Psoas muscle (tissue), 8 donors: Measurements from ENCODE around the gene ARAP3. TPM values are rescaled to one million over a fixed set of nuclear protein-coding genes. Genes with fewer than 3 reads are reported as not detected.

ENCODE experiments used
- ATAC-seq, 4 donors: fragments of 200-7000 bp; cut with Tn5 transposase; one replicate each; pipeline ENCODE4 v1.9.1; 2020; ENCODE audit warnings: moderate library complexity in 3 of 4, mild to moderate bottlenecking in 2 of 4
- DNase-seq, 2 donors: peaks; one replicate each; pipeline ENCODE4 v3.0.0-alpha.2; 2020
- H3K27ac ChIP-seq: fragments of 200-600 bp; one replicate; pipeline ENCODE4 v1.8.0; 2022
- H3K27me3 ChIP-seq, 3 donors: fragments of 200-600 bp in 1 of 3; one replicate each; pipeline versions ENCODE4 v1.6.1 to v1.8.0; 2013 to 2022; ENCODE audit warnings: low read length in 2 of 3, mild to moderate bottlenecking in 2 of 3, moderate library complexity in 1 of 3; ENCODE audit not compliant: insufficient read depth in 3 of 3
- H3K36me3 ChIP-seq, 2 donors: fragments of 200-600 bp in 1 of 2; one replicate each; pipeline versions ENCODE4 v1.6.1 to v1.8.0; 2013 to 2022; ENCODE audit warnings: low read depth in 1 of 2, mild to moderate bottlenecking in 1 of 2, moderate library complexity in 1 of 2; ENCODE audit not compliant: insufficient read depth in 1 of 2
- H3K4me1 ChIP-seq: fragments of 200-600 bp; one replicate; pipeline ENCODE4 v1.8.0; 2022
- H3K4me3 ChIP-seq: fragments of 200-600 bp; one replicate; pipeline ENCODE4 v1.8.0; 2022; ENCODE audit warnings: mild to moderate bottlenecking
- H3K9me3 ChIP-seq: fragments of 200-600 bp; one replicate; pipeline ENCODE4 v1.8.0; 2022
- WGBS, 3 donors: extraction: QIAGEN DNeasy Blood & Tissue Kit; methylation state at CpG; one replicate each; pipeline versions ENCODE4 v1.1.6 to v1.1.7; 2013; 5-methylcytosine and 5-hydroxymethylcytosine counted together
- intact Hi-C, 2 donors: fragments of 100-400 bp; cut with DNase I; formaldehyde crosslinking; loops; one replicate each; pipeline versions ENCODE4 v1.11.0 to v1.14.2; 2022
- polyA plus RNA-seq, 3 donors: library from polyadenylated mRNA; stranded (reverse); fragments of 200-250 nt; gene quantifications; one replicate each; pipeline ENCODE4 v1.2.3, GENCODE V29; 2013
- total RNA-seq, 4 donors: library from RNA; stranded (reverse); fragmentation: NEBNext Ultra II Directional in 2 of 4; extraction: Animal tissue kit (Norgen Biotek cat#: 25700) in 2 of 4; gene quantifications; one replicate each; pipeline versions ENCODE4 v1.2.1 to v1.2.4, GENCODE V29; 2021 to 2023
- TF ChIP-seq, protein P1 (sequence below): fragments of 200-600 bp; IDR thresholded peaks from one replicate; pipeline ENCODE4 v1.8.0; 2022; ENCODE audit warnings: antibody characterized with exemption
- donor health status: healthy with polysubstance abuse.
- donor health status: DM: no; HTN: no; CAD: no; lungs with moderate emphysema.
- donor health status: Bipolar disorder and iron deficiency.
- donor health status: healthy.
- donor health status: DM: yes; HTN: yes; CAD: no.
- donor health status: DM: no; HTN: no; CAD: no.
- donor health status: DM: no; HTN: no; CAD: no.
- donor health status: DM: yes; HTN: yes; CAD: no.

The ARAP3 gene
- total and polyA plus RNA-seq, 7 donors = 2.4 to 10.0 (median 5.2) TPM

- H3K4me1 ChIP-seq = peaks cover 3% of the 10 kb centered on the region
Observed at GRCh38 chr5:141683596-141684141, 1.6 kb upstream of the ARAP3 start.

DNA sequence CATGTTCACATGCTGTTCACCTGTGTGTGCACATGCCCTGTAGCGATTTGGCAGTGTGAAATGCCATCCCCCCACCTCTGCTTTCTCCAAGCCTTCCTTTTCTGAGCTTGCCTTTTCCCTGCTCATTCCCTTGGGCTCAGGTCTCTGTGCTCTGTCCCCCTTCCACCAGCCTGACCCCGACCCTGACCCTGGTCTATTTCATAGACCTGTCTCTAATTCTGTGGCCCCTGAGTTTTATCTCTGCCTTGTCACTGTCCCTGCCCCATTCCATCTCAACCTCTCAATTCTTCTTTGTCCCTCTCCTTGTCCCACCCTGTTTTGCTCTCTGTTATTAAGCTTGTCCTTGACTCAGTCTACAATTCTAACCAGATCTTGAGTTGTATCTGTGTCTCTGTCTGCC, 735 bp downstream of the ARAP3 start:
- H3K36me3 ChIP-seq = no peaks in the 10 kb centered on the region
- DNase-seq = no peak

More at GRCh38 chr5:141683596-141684141, 1.6 kb upstream of the ARAP3 start:
- intact Hi-C loops = no loop called here
- no peak for DNase-seq
- TF ChIP-seq, protein P1, sequence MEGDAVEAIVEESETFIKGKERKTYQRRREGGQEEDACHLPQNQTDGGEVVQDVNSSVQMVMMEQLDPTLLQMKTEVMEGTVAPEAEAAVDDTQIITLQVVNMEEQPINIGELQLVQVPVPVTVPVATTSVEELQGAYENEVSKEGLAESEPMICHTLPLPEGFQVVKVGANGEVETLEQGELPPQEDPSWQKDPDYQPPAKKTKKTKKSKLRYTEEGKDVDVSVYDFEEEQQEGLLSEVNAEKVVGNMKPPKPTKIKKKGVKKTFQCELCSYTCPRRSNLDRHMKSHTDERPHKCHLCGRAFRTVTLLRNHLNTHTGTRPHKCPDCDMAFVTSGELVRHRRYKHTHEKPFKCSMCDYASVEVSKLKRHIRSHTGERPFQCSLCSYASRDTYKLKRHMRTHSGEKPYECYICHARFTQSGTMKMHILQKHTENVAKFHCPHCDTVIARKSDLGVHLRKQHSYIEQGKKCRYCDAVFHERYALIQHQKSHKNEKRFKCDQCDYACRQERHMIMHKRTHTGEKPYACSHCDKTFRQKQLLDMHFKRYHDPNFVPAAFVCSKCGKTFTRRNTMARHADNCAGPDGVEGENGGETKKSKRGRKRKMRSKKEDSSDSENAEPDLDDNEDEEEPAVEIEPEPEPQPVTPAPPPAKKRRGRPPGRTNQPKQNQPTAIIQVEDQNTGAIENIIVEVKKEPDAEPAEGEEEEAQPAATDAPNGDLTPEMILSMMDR = no peak
- Histone ChIP-seq H3K9me3 (no peaks in the 10 kb centered on the region), H3K27ac (no peak overlapping the region), H3K27me3 (peaks cover 0 to 20% (median 1%) of the 10 kb centered on the region in 3 donors), H3K4me3 (no peak overlapping the region), H3K36me3 (no peaks in the 10 kb centered on the region)
- ATAC-seq = no peak

GRCh38 chr5:141680751-141681201, 1.3 kb downstream of the ARAP3 start:
- H3K9me3 ChIP-seq = no peaks in the 10 kb centered on the region
- WGBS, 3 donors = 59 to 63% (median 63%) methylated on average over 5 to 6 of the region's 6 CpGs
- H3K4me3 ChIP-seq = peak overlapping the region; percentile 65
- no peaks in the 10 kb centered on the region for H3K36me3 ChIP-seq
- TF ChIP-seq, protein P1 = no peak
- peaks cover 0 to 20% (median 1%) of the 10 kb centered on the region in 3 donors for H3K27me3 ChIP-seq
- peak overlapping the region; percentile 67 for H3K27ac ChIP-seq
- ATAC-seq = peak; percentile 39 to 54 (median 44)
- intact Hi-C loops = no loop called here
- H3K4me1 ChIP-seq = peaks cover 3% of the 10 kb centered on the region
- DNase-seq = peak in 1 of 2 donors; percentile 32

More for the DNA sequence above, 735 bp downstream of the ARAP3 start:
- Histone ChIP-seq H3K27me3 (peaks cover 0 to 20% (median 1%) of the 10 kb centered on the region in 3 donors), H3K4me1 (peaks cover 3% of the 10 kb centered on the region), H3K9me3 (no peaks in the 10 kb centered on the region), H3K27ac (peak overlapping the region; percentile 67), H3K4me3 (peak overlapping the region; percentile 65)
- intact Hi-C loops = no loop called here
- ATAC-seq = no peak
- 70 to 79% (median 74%) methylated on average over 2 of the region's 2 CpGs for WGBS, 3 donors
- TF ChIP-seq, protein P1 = no peak

DNA sequence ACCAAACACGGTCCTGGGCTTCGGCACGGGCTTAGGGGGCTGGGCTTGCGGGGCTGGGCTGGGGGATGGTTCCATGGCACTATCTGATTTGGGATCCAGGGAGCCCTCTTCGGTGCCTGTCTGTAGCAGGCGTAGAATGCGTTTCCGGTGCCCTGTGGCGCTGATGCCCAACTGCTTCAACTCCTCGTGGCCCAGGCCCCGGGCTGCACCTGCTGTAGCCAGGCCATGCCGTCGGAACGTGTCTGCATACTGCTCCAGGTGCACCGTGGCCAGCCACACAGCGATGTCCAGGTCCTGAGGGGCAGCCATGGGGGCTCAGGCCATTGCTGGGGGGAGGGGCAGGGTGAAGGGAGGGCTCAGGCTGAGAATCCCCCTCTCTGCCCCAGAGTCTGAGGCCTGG, 1.9 kb downstream of the ARAP3 start:
- Histone ChIP-seq H3K4me3 (peak overlapping the region; percentile 65), H3K27me3 (peaks cover 0 to 20% (median 1%) of the 10 kb centered on the region in 3 donors), H3K4me1 (peaks cover 3% of the 10 kb centered on the region), H3K27ac (no peak overlapping the region), H3K9me3 (no peaks in the 10 kb centered on the region), H3K36me3 (no peaks in the 10 kb centered on the region)
- ATAC-seq (no peak), DNase-seq (no peak)
- TF ChIP-seq, protein P1 = no peak
- 65 to 71% (median 69%) methylated on average over 16 of the region's 16 CpGs for WGBS, 3 donors
- intact Hi-C loops = no loop called here

GRCh38 chr5:141677415-141677814, 4.6 kb downstream of the ARAP3 start:
- no peak for ATAC-seq
- no peak for DNase-seq
- TF ChIP-seq, protein P1 = no peak
- Histone ChIP-seq H3K27me3 (peaks cover 0 to 20% (median 0%) of the 10 kb centered on the region in 3 donors), H3K4me3 (no peak overlapping the region), H3K36me3 (no peaks in the 10 kb centered on the region), H3K27ac (no peak overlapping the region), H3K9me3 (no peaks in the 10 kb centered on the region), H3K4me1 (no peaks in the 10 kb centered on the region)
- intact Hi-C loops = no loop called here
